GM12865 (cell line): ENCODE results near the gene SHROOM1.

Experiments
- DNase-seq: peaks from one replicate; pipeline ENCODE4 v3.0.0; 2010; ENCODE audit warnings: low read depth
- H3K4me3 ChIP-seq: 2 replicates; pipeline ENCODE4 v1.5.1; 2011; ENCODE audit warnings: mild to moderate bottlenecking, low read depth, low read length, control low read depth
- CTCF ChIP-seq: IDR thresholded peaks from 2 replicates; pipeline ENCODE4 v1.5.1; 2011; ENCODE audit warnings: low read length, control low read depth, low read depth, inconsistent platforms; ENCODE audit not compliant: insufficient read depth; ENCODE audit errors: missing control alignments

SHROOM1 gene

GRCh38 chr5:132830436-132831094 is at the start of gene SHROOM1:
Gene SHROOM1, minus strand, starts transcription at chr5:132830647. Its CDS starts 4,507 bp downstream, at chr5:132826140.
- peak; percentile 82 for DNase-seq
- TF ChIP-seq CTCF, result no peak
- H3K4me3 ChIP-seq, result peak within 1 kb of the TSS; percentile 48

GRCh38 chr5:132877938-132878337 is 47.5 kb upstream of the SHROOM1 start:
- TF ChIP-seq CTCF, result no peak
- DNase-seq, result no peak

GRCh38 chr5:132877466-132877865 is 47.0 kb upstream of the SHROOM1 start:
- TF ChIP-seq CTCF, result no peak
- no peak for DNase-seq
- H3K4me3 ChIP-seq, result no peak overlapping the region

More at GRCh38 chr5:132877938-132878337, 47.5 kb upstream of the SHROOM1 start:
- H3K4me3 ChIP-seq, result no peak overlapping the region

- H3K4me3 ChIP-seq, result no peak overlapping the region
- no peak for DNase-seq
- TF ChIP-seq CTCF, result no peak
Observed at GRCh38 chr5:132876020-132876759, 45.7 kb upstream of the SHROOM1 start.

GRCh38 chr5:132873930-132874271 is 43.5 kb upstream of the SHROOM1 start:
- H3K4me3 ChIP-seq, result no peak overlapping the region
- TF ChIP-seq CTCF, result no peak
- no peak for DNase-seq

GRCh38 chr5:132873119-132873929 is 42.9 kb upstream of the SHROOM1 start, which contains the start of gene LEAP2:
Gene LEAP2, plus strand, starts transcription at chr5:132873668. Its CDS starts 27 bp downstream, at chr5:132873695.
- no peak for DNase-seq
- no peak within 1 kb of the TSS for H3K4me3 ChIP-seq
- TF ChIP-seq CTCF, result no peak
